Activated B cell treated with CpG ODN at 0.5 μM for 24 hours (primary cell): ENCODE measurements around the gene ZNF709. TPM values are rescaled to one million over a fixed set of nuclear protein-coding genes. Genes with fewer than 3 reads are reported as not detected.

ENCODE experiments used
- ATAC-seq: fragments of 200-7000 bp; cut with Tn5 transposase; one replicate; pipeline ENCODE4 v1.10.0; 2021; ENCODE audit warnings: low read depth, mild to moderate bottlenecking, moderate library complexity
- CTCF ChIA-PET: fragments of 350-600 bp; sonication (Branson Sonifier 250); formaldehyde crosslinking; loops from one replicate; lab custom pipeline; 2021; ENCODE audit warnings: antibody characterized with exemption; lab: Charles Lee
- POLR2A ChIA-PET: fragments of 350-600 bp; sonication (Branson Sonifier 250); formaldehyde crosslinking; loops from one replicate; lab custom pipeline; 2021; ENCODE audit warnings: antibody characterized with exemption; lab: Charles Lee
- DNase-seq: peaks from one replicate; pipeline ENCODE4 v3.0.0; 2022
- H3K27ac Mint-ChIP-seq: one replicate; pipeline ENCODE4 v1.8.0; 2020; ENCODE audit warnings: mixed read lengths
- H3K27me3 Mint-ChIP-seq: one replicate; pipeline ENCODE4 v1.8.0; 2021; ENCODE audit warnings: mixed read lengths
- H3K36me3 Mint-ChIP-seq: one replicate; pipeline ENCODE4 v1.8.0; 2021; ENCODE audit warnings: low read depth, mixed read lengths
- H3K4me1 Mint-ChIP-seq: one replicate; pipeline ENCODE4 v1.8.0; 2021; ENCODE audit warnings: mixed read lengths
- H3K4me3 Mint-ChIP-seq: one replicate; pipeline ENCODE4 v1.8.0; 2020; ENCODE audit warnings: mild to moderate bottlenecking, mixed read lengths
- H3K9me3 Mint-ChIP-seq: one replicate; pipeline ENCODE4 v1.8.0; 2020; ENCODE audit warnings: mixed read lengths
- intact Hi-C: fragments of 100-400 bp; cut with micrococcal nuclease; formaldehyde crosslinking; loops from one replicate; pipeline ENCODE4 v1.15.1; 2024
- total RNA-seq: library from RNA; stranded (reverse); gene quantifications from 2 replicates; pipeline ENCODE4 v1.2.3, GENCODE V29; 2022
- TF ChIP-seq, protein P1 (sequence below): fragments of 200-600 bp; IDR thresholded peaks from one replicate; pipeline ENCODE4 v1.8.0; 2022; ENCODE audit warnings: antibody characterized with exemption, mild to moderate bottlenecking

ZNF709 gene
- 4.8 and 6.4 TPM in 2 replicates for total RNA-seq

DNA sequence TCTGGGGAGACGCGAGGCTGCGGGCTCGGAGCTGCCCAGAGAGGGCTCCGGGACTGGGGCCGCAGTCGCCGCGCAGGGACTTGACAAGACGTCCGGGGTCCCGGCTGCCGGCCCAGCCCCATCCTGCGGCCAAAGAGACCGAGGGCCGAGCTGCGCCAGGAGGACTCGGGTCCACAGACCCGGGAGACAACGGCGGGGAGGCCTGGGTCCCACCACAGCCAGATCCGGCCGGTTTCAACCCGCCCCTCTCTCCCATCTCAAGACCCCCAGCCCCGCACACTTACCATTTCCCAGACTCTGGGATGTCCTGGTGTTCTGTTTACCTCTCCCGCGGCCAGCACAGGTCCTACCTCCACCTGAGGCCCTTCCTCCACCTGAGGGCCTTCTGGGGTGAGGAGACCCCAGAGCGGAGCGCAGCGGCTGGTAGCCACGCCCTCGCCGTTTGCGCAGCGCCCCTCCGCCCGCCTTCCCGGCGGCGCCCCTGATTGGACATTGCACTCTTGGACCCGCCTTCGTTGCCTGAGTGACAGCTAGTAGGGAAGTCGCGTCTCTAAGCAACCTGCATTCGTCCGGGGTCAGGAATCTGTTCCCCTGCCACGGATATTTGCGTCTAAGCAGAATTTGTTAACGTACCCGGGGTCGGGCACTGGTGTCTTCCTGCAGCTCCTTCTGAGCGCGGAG, at the start of gene ZNF709:
ZNF709 (minus strand) TSS at position 446 of the 681 bp plus-strand sequence; CDS start at position 287, 159 bp downstream.
- peaks cover 7% of the 10 kb centered on the region for H3K36me3 Mint-ChIP-seq
- H3K4me3 Mint-ChIP-seq, result peak within 1 kb of the TSS; percentile 96
- CTCF ChIA-PET, result interaction anchor here (1.4 kb wide), 1 partner anchor 11 kb away, joined by 5 read pairs; no protein-coding TSS in a partner anchor
- no peaks in the 10 kb centered on the region for H3K27me3 Mint-ChIP-seq
- ATAC-seq (peak; percentile 98), DNase-seq (peak; percentile 90)
- no peaks in the 10 kb centered on the region for H3K9me3 Mint-ChIP-seq
- POLR2A ChIA-PET, result interaction anchor here (0.5 to 4.1 kb wide), 7 partner anchors 10 to 151 kb away, joined by 3 to 37 read pairs (median 5); partner anchors contain the start of genes ZNF443, ZNF563 and ZNF564
- TF ChIP-seq, protein P1, sequence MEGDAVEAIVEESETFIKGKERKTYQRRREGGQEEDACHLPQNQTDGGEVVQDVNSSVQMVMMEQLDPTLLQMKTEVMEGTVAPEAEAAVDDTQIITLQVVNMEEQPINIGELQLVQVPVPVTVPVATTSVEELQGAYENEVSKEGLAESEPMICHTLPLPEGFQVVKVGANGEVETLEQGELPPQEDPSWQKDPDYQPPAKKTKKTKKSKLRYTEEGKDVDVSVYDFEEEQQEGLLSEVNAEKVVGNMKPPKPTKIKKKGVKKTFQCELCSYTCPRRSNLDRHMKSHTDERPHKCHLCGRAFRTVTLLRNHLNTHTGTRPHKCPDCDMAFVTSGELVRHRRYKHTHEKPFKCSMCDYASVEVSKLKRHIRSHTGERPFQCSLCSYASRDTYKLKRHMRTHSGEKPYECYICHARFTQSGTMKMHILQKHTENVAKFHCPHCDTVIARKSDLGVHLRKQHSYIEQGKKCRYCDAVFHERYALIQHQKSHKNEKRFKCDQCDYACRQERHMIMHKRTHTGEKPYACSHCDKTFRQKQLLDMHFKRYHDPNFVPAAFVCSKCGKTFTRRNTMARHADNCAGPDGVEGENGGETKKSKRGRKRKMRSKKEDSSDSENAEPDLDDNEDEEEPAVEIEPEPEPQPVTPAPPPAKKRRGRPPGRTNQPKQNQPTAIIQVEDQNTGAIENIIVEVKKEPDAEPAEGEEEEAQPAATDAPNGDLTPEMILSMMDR, result no peak
- peaks cover 35% of the 10 kb centered on the region for H3K4me1 Mint-ChIP-seq
- intact Hi-C loops, result loop anchor here (1.0 to 10.0 kb wide), 5 partner anchors 11 to 190 kb away; partner anchors contain the start of genes ZNF44, ZNF443, ZNF564 and ZNF799
- peak within 1 kb of the TSS; percentile 88 for H3K27ac Mint-ChIP-seq

DNA sequence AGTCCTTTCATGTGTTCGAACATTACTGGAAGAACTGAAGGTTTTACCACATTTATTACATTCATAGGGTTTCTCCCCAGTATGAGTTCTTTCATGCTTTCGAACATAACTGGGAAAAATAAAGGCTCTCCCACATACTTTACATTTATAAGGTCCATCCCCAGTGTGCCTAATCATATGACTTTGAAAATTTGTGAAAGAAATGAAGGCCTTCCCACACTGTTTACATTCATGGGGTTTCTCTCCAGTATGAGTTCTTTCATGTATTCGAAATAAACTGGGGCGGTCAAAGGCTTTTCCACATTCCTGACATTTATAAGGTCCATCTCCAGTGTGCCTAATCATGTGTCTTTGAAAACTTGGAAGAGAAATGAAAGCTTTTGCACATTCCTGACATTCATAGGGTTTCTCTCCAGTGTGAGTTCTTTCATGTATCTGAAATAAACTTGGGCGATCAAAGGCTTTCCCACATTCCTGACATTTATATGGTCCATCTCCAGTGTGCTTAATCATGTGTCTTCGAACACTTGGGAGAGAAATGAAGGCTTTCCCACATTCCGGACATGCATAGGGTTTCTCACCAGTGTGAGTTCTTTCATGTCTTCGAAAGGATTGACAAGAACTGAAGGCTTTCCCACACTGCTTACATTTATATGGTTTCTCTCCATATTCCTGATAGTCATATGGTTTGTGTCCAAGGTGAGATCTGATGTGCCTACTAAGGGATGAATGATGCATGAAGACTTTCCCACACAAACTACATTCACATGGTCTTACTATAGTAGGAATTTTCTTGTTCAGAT, 42.6 kb upstream of the ZNF709 start:
- DNase-seq (no peak), ATAC-seq (no peak)
- H3K9me3 Mint-ChIP-seq, result peaks cover 37% of the 10 kb centered on the region
- TF ChIP-seq, protein P1, result no peak
- ChIA-PET POLR2A (no interaction called here), CTCF (no interaction called here)
- H3K4me1 Mint-ChIP-seq, result no peaks in the 10 kb centered on the region
- H3K4me3 Mint-ChIP-seq, result no peak overlapping the region
- peaks cover 88% of the 10 kb centered on the region for H3K36me3 Mint-ChIP-seq
- intact Hi-C loops, result no loop called here
- no peak overlapping the region for H3K27ac Mint-ChIP-seq
- no peaks in the 10 kb centered on the region for H3K27me3 Mint-ChIP-seq

DNA sequence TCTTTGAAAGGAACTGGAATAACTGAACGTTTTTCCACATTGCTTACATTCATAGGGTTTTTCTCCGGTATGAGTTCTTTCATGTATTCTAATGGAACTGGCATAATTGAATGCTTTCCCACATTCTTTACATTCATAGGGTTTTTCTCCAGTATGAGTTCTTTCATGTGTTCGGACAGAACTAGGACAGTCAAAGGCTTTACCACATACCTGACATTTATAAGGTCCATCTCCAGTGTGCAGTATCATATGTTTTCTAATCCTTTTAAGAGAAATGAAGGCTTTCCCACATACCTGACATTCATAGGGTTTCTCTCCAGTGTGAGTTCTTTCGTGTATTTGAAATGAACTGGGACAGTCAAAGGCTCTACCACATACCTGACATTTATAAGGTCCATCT, 41.9 kb upstream of the ZNF709 start:
- H3K36me3 Mint-ChIP-seq, result peaks cover 90% of the 10 kb centered on the region
- H3K27ac Mint-ChIP-seq, result no peak overlapping the region
- no peaks in the 10 kb centered on the region for H3K4me1 Mint-ChIP-seq
- H3K4me3 Mint-ChIP-seq, result no peak overlapping the region
- no peak for DNase-seq
- peaks cover 43% of the 10 kb centered on the region for H3K9me3 Mint-ChIP-seq
- no peaks in the 10 kb centered on the region for H3K27me3 Mint-ChIP-seq
- POLR2A ChIA-PET, result no interaction called here
- CTCF ChIA-PET, result no interaction called here
- no peak for ATAC-seq
- TF ChIP-seq, protein P1, result no peak
- intact Hi-C loops, result no loop called here

DNA sequence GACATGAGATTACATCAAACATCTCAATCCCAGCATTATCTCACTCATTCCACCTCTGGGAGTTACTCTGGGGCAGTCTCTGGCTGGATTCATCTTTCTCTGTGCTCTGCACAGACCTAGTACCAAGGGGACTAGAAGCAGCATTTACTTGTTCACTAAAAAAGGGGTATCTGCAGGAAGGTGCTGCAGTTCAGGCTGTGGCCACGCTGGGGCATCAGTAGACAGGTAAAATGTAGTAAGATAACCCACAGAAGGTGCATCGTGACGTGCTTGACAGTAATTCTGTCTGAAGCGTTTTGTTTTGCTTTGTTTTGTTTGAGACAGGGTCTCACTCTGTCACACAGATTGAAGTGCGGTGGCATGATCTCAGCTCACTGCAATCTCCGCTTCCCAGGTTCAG, 37.4 kb upstream of the ZNF709 start:
- intact Hi-C loops, result no loop called here
- peaks cover 69% of the 10 kb centered on the region for H3K36me3 Mint-ChIP-seq
- CTCF ChIA-PET, result no interaction called here
- H3K9me3 Mint-ChIP-seq, result peaks cover 45% of the 10 kb centered on the region
- H3K27ac Mint-ChIP-seq, result no peak overlapping the region
- no peak for ATAC-seq
- no peaks in the 10 kb centered on the region for H3K27me3 Mint-ChIP-seq
- H3K4me3 Mint-ChIP-seq, result no peak overlapping the region
- TF ChIP-seq, protein P1, result no peak
- DNase-seq, result no peak
- H3K4me1 Mint-ChIP-seq, result no peaks in the 10 kb centered on the region
- POLR2A ChIA-PET, result no interaction called here

DNA sequence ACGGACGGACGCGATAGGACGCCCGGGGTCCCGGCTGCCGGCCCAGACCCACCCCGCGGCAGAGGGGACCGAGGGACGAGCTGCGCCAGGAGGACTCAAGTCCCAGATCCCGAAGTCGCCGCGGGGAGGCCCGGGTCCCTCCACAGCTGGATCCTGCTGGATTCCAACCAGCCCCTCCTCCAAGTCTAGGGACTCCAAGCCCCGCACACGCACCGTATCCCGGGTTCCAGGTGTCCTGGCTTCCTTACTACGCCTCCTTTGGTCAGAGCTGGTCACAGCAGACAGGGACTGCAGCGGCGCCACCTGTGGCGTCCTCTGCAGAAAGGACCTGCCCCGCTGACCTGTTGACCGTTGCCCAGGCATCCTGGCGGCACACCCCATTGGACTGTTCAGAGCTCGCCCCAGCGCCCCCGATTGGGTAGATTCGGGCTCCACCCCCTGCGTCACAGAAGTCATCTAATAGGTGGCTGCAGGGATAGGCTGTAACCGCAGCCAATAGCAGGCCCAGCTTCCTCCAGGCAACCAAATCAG, 29.0 kb upstream of the ZNF709 start:
- H3K27ac Mint-ChIP-seq, result no peak overlapping the region
- TF ChIP-seq, protein P1, result no peak
- H3K9me3 Mint-ChIP-seq, result peaks cover 9% of the 10 kb centered on the region
- no peak overlapping the region for H3K4me3 Mint-ChIP-seq
- intact Hi-C loops, result no loop called here
- peaks cover 10% of the 10 kb centered on the region for H3K36me3 Mint-ChIP-seq
- ChIA-PET POLR2A (interaction anchor here (0.6 kb wide), 1 partner anchor 368 kb away, joined by 7 read pairs; no protein-coding TSS in a partner anchor), CTCF (interaction anchor here (0.6 kb wide), 1 partner anchor 428 kb away, joined by 5 read pairs; no protein-coding TSS in a partner anchor)
- DNase-seq, result no peak
- no peaks in the 10 kb centered on the region for H3K27me3 Mint-ChIP-seq
- no peak for ATAC-seq
- H3K4me1 Mint-ChIP-seq, result no peaks in the 10 kb centered on the region
